Measurements from ENCODE around the gene CHPT1. TPM values are rescaled to one million over a fixed set of nuclear protein-coding genes. Genes with fewer than 3 reads are reported as not detected.

Gene CHPT1
- total RNA-seq, 4 donors from 2014 or later, result 87.7 to 119 (median 98.6) TPM

GRCh38 chr12:101729842-101730241, 32.4 kb downstream of the CHPT1 start:
- TF ChIP-seq CTCF (IDR thresholded peaks at IDR 0.05; ENCODE audit: low read depth), result no peak

GRCh38 chr12:101732318-101732717, 34.9 kb downstream of the CHPT1 start:
- TF ChIP-seq CTCF (IDR thresholded peaks at IDR 0.05; ENCODE audit: low read depth), result no peak

- no peak for TF ChIP-seq CTCF (IDR thresholded peaks at IDR 0.05; ENCODE audit: low read depth)
Observed at GRCh38 chr12:101733166-101733565, 35.7 kb downstream of the CHPT1 start.

- TF ChIP-seq CTCF (IDR thresholded peaks at IDR 0.05; ENCODE audit: low read depth), result no peak
Observed at GRCh38 chr12:101737476-101737875, 40.0 kb downstream of the CHPT1 start.

GRCh38 chr12:101738920-101739665, 41.7 kb downstream of the CHPT1 start, which contains the start of gene SYCP3:
Gene SYCP3, minus strand, starts transcription at chr12:101739462. Its CDS starts 1,527 bp downstream, at chr12:101737935.
- TF ChIP-seq CTCF (IDR thresholded peaks at IDR 0.05; ENCODE audit: low read depth), result no peak

- no peak for TF ChIP-seq CTCF (IDR thresholded peaks at IDR 0.05; ENCODE audit: low read depth)
Observed at GRCh38 chr12:101740566-101740965, 43.1 kb downstream of the CHPT1 start.

- no peak for TF ChIP-seq CTCF (IDR thresholded peaks at IDR 0.05; ENCODE audit: low read depth)
Observed at GRCh38 chr12:101740980-101741379, 43.5 kb downstream of the CHPT1 start.

Measured in subcutaneous adipose tissue (tissue), 4 donors.